Fibroblast of skin of back (primary cell): ENCODE measurements around the gene MTMR2.

ENCODE experiments used
- DNase-seq: peaks from one replicate; pipeline ENCODE4 v3.0.0-alpha.2; 2013

The MTMR2 gene

DNA sequence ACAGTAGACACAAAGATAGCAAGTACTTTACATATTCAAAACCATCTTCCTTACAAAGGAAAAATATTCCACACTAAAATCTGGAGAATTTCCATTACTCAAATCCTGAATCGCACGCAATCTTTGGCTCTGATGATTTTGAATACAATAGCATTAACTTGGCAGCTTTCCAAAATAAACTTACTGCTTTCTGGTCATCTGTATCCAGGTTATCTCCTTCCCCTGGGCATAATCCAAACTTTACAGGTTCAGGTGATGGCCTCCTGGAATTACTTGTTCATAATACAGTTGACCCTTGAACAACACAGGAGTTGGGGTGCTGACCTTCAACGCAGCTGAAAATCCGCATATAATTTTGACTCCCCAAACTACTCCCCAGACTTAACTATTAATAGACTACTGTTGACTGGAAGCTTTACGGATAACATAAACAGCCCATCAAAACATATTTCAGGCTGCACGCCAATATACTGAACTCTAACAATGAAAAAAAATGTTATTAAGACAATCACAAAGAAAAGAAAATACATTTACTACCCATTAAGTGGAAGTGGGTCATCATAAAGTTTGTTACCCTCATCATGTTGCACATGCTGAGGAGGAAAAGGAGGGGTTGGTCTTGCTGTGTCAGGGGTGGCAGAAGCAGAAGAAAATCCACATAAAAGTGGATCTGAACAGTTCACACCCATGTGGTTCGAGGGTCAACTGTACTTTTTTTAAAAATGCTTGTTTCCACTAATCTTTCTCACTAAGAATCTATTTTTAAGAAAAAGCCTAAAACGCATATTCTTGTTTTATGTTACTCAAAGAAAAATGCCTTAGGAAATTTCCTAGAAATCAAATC, 6.5 kb downstream of the MTMR2 start:
- no peak for DNase-seq

DNA sequence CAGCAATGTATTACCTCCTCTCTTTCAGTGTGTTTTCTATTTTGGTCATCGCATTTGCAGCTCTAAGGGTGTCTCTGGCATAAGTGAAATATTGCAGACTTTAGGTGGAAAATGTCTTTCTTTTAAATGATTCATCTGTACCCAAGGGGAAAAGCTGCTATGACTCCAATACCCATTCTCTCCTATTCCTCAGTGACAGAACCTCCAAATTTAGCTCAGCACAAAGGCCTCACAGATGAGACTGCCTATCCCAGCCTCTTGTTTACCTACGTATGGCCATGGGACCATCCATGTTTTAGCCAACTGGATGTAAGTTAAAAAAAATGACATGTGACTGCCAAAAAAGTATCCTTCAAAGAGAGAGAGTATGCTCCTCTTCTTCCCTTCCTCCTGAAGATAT, 7.9 kb downstream of the MTMR2 start:
- no peak for DNase-seq

DNA sequence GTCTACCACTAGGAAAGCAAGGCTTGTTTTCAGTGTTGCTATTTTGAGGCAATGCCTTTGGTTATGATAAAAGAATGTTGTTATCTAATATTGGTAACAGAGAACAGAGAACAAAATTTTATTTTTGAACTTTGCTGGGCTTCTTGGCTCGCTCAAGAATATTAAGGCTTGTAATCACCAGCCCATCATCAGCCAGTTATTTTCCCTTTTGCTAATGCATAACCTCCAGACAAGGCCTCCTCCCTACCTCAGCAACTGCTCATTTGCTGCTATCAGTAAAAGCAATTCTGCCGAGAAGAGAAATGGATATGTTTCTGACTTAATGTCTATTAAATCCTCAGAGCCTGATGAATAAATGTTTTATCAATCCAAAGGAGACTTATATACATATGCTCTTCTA, 8.9 kb downstream of the MTMR2 start:
- DNase-seq = no peak

DNA sequence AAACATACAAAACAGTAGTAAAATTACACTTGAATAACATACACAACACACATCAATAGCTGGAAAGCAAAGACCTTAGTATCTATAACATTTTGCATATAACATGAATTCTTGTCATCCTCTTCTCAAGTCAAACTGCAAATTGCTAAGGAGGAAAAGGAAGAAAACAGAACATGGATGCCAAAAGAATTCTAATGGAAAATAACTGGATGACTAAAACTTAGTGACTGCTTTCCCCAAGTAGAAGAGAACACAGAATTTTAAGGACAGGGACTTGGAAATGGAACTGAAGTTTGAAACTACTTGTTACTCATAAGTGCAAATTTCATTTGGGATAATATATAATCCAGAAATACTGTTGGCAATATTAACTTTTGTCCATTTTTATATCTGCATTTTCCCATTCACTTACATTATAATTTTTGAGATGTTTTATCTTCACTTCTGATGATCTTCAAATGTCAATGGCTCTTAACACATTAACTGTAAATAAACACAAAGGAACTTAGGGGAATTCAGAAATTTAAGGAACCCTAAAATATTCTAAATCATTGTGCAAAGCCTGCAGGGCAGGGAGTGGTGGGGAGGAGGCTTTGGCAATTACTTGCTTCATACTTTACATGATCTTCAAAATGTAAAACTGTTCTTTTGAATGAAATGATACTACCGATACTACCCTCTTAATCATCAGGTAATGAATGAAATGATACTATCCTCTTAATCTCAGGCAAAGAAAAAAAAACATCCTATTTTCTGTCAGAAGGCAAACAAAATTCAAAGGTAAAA, 9.9 kb downstream of the MTMR2 start:
- DNase-seq = no peak

DNA sequence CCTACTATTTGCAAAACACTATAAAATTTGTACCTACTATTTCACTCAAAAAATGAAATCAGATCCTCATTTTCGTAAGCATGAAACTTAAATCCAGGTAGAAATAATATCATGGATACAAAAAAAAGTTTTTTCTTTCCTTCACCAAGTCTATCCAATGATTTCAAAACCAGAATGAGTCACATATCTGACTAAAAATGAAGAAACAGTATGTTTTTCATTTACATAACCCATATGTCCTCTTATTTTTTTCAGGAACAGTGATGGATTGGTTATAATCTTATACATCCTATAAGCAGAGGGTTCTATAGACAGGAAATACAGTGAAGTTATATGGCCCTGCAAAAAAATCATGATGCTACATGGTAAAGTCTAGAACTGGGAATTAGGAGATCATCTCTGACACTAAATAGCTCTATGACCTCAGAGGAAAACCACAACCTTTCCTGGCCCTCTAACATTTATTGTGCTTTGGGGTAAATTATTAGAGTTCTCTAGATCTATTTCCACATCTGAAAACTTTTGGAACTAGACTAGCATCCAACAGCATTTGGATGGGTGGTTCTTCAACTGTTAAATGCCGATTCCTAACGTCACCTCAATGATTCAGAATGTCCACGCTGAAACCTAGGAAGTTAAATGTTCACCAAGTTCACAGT, 10.9 kb downstream of the MTMR2 start:
- peak; percentile 32 for DNase-seq

DNA sequence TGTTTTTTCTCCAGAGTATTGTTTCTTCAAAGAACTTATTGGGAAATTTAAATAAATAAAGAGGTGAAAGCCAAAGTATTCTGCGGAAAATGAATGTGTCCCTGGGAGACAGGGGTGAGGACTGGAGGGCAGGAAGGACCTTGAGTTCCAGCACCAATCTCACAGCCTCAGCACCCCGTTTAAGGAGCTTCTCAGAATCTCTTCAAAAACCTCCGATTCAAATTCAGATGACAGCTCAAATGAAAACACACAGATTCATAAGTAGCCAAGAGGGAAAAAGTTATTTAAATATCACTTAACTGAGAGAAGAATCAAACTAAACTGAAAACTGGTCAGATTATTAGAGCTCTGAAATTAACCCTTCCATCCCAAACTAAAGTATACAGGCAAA, 12.5 kb downstream of the MTMR2 start:
- DNase-seq = no peak

DNA sequence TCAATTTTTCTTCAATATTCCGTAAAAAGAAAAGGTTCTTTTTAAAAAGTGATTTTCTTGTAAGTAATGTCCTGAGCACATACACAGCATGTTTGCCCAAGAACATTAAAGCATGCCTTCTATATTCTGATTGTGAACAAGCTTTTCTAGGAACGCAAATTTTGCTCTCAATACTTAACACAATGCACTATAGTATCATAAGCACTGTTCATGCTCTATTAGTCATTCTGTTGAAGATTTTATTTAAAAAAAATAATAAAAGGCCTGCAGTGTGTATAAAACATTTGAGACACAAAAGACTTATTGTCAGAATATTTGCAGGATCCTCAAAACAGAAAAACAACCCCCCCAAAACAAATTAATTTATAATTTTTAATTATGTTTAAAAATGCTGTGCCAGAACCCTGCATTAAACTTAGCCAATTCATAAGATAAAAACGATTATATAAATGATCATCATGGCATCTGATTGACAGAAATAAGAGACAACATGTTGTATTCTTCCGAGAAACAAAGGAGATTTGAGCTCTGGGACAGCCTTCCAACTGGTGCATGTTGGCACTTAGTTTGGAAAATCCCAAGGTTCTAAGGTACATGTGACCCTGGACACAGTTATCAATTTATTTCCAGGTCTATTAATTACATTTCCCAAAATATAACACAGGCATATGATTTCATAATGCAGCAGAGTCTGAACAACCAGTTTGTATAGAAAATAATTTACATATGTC, 13.1 kb downstream of the MTMR2 start:
- DNase-seq = no peak

DNA sequence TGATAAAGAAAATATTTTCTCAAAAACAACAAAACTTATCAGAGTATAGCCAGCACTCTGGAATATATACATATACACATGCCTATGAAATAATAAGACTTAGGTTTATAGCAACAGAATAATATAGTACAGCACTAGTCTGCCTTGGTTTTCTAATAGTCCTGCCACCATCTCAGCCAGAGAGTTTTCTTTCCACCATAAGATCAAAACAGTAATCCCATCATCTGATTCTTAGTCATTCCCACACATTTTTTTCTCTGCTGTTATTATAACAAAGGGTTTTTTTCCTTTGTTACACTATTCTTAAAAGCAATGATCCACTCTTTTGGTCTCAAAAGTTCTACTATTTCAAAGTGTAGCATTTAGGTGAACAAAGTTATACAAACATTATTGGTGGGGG, 15.1 kb downstream of the MTMR2 start:
- DNase-seq = peak; percentile 48

DNA sequence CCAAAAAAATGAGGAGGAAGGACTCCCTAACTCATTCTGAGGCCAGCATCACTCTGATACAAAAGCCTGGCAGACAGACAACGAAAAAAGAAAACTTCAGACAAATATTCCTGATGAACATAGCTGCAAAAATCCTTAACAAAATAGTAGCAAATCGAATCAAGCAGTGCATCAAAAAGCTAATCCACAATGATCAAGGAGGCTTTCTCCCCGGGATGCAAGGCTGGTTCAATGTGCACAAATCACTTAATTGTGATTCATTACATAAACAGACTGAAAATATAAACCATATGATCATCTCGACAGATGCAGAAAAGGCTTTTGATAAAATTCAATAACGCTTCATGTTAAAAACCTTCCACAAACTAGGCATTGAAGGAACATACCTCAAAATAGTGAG, 16.4 kb downstream of the MTMR2 start:
- DNase-seq = peak; percentile 77

DNA sequence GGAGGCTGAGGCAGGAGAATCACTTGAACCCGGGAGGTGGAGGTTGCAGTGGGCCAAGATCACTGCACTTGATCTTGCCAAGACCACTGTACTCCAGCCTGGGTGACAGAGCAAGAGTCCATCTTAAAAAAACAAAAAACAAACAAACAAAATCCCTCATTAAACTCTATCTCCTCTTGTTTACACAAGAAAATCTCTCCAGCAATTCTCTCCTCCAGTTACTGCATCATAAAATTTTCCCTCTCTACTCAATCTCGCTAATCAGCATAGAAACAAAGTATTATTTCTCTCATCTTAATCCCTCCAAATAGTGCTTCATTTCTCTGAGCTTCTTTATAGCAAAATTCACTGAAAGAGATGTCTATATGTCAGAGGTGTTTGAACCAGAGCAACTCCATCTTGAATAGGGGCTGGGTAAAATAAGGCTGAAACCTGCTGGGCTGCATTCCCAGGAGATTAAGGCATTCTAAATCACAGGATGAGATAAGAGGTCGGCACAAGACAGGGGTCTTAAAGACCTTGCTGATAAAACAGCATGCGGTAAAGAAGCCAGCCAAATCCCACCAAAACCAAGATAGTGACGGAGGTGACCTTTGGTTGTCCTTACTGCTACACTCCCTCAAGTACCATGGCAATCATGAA, 19.8 kb downstream of the MTMR2 start:
- no peak for DNase-seq

DNA sequence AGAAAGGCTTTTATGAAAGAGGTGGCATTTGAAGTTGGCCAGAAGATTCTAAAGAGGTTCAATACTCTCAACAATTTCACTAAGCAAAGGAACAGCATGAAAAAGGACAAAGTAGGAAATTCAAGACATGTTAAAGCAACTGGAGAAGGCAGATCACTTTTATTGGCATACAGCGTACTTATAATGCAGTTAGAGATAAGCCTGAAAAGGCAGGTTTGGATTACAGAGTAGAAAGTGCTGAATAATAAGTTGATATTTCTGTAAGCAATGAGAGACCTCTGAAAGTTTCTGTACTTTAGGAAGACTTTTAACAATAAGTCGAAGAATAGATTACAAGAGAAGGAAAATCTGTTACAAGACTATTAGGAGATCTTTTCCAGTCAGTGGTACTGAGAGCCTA, 25.1 kb downstream of the MTMR2 start:
- DNase-seq = no peak

DNA sequence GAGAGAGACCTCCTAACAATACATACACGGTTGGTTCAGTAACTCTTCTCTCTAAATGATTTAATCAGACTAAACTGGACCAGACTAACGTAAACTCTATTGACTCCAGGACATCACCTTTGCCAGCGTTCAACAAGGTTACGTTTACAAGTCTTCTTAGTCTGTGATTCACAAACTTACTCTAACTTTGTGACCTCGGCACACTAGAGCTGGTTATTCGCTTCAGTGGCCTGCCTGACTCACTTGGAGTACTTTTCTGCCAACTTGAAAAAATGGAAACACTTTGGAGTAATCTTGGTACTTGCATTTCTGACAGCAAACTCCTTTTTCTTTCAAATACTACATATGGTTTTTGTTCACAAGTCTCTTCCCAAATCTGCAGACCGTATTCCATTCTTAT, 26.2 kb downstream of the MTMR2 start:
- no peak for DNase-seq

DNA sequence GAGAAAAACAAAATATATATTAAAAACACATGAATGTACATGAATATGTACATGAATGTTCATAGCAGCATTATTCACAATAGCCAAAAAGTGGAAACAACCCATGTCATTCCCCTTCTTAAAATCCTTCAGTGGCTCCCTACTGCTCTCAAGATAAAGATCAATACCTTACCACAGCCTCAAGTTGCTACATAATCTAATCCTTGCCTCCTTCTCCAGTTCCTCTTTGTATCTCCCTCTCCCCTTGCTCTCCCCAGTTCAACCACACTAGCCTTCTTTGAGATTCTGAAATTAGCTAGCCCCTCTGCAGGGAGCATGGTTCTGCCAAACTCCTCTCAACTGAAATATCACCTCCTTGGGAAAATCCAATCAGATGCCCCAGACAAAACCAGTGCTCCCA, 28.1 kb downstream of the MTMR2 start:
- DNase-seq = no peak

DNA sequence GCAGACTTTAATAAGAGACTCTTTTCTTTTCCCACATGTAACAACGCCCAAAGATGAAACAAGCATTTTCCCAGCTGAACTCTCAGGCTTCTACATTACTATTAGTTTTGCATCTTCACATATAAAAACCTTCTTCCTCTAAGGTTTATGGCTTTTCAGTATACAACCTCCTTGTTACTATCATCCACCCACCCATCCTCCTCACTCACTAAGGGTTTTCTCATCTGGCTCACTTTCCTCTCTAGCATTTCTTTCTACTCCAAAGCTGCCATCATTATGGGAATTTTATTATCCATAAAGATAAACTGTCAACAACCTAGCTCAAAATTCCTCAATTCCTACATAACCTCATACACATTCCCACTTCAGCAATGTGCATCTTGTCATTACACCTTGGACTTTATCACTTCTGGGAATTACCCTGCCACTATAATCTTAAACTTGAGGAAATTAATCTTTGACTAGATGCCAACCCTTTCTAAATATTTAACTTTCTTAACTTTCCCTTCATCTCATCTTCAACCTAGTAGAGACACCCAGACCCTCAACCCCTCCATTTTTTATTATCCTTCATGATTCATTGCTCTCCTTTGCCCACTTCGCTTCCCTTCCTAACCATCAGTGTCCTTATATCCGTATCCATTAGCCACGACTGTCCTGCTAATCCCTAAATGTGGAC, 30.9 kb downstream of the MTMR2 start:
- no peak for DNase-seq

DNA sequence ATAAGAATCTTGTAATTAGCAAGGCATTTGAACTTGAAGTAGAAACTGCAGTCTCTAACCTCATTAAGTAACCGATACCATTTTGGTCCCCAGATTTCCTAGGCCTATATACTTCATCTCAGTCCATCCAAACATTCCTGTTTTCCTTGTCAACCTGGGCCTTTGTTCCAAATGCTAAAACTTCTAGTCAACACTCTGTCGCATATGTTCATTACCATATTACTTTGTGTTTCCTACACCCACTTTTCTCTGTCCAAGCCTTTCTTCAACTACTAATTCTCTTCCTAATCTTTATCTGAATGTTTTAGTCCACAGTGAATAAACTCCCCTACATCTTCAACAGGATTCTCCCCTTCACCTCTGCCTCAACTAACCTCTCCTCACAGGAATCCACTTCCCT, 31.4 kb downstream of the MTMR2 start:
- no peak for DNase-seq

DNA sequence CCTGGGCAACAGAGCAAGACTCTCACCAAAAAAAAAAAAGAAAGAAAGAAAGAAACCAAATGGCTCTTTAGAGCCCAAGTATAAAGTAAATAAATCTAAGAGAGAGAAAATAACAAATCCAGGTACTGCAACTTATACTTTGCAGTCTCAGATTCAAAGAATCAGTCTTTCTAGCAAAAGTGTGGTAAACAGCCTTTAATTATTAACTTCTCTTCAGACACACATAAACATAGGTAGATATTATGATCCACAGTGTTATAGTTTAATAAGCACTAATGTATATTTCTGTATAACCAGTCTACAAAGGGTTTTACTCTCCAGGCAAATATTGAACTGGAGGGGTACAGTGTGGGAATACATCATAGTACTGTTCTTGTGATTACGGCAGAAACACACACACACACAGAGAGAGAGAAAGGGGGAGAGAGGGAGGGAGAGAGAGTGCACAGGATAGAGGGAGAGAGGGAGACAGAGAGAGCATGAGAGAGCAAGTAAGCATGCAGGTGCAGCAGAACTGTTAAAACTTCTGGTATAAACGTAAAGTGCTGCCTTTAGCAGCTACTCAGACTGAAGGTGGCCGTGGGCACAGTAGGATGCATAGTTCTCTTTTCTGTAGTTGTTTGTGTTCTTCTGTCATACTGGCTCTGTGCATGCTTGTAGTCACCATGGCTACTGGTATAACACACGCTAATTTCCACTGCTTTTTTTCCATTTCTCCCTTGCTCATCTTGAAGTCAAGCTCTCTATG, 32.3 kb downstream of the MTMR2 start:
- peak; percentile 39 for DNase-seq

DNA sequence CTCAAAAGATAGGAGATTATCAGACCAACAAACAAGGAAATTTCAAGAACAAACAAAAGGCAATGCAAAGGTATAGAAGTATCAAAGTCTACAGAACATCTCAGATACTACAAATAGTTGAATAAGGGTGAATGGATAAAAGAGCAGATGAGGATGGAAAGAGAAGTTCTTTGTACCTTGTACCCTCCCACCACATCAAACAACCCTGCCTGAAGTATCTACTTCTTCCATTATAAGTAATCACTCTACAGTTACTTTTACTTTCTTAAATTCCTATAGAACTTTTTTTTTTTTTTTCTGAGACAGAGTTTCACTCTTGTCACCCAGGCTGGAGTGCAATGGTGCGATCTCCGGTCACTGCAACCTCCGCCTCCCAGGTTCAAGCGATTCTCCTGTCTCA, 35.1 kb downstream of the MTMR2 start:
- DNase-seq = no peak

DNA sequence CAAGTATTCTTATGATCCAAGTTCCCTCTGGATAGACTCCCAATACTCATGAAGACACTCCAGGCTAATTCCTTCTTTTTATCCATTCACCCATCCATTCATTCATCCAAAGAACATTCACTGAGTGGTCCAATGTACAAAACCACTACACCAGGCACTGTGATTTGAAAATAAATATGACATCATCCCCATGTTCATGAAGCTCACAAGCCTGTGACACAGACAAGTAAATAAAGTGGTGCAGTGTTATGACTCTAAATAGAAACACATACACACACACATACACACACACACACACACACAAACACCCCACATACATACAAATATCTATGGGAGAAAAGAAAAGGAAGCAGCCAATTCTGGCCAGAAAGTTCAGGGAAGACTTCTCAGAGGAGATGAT, 35.5 kb downstream of the MTMR2 start:
- DNase-seq = no peak

DNA sequence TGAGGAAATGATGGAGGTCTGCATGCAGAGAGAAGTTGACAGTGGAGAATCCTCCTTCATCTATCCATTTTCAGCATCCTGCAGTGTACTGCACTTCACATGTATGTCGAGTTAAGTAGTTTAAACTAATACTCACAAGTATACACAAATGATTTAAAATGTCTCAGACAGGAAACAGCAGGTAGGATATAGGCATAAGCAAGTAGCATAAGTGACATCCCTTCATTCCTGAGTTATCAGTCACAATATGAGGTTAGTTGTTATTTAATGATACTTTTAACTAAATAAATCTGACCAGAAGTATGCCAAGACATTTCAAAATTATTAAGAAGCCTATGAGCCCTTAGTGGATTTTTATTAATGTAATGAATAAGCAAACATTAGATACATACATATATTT, 37.4 kb downstream of the MTMR2 start:
- no peak for DNase-seq

DNA sequence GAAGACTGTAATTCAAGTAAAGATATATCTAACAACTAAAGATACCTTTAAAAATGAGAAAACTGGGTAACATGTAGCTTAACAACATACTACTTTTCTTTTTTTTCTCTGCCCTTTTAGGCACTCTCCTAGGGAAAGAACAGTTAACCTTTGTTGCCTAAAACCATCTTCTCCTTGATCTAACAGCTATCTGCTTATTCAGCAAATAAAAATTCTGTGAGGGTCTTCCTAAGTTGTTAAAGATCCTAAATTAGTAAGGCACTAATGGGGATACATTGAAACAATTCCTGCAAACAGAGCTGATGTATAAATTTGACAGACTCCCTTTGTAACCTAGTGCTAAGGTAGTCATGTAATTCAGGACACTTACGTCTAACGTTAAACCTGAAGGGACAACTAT, 39.1 kb downstream of the MTMR2 start:
- DNase-seq = no peak

DNA sequence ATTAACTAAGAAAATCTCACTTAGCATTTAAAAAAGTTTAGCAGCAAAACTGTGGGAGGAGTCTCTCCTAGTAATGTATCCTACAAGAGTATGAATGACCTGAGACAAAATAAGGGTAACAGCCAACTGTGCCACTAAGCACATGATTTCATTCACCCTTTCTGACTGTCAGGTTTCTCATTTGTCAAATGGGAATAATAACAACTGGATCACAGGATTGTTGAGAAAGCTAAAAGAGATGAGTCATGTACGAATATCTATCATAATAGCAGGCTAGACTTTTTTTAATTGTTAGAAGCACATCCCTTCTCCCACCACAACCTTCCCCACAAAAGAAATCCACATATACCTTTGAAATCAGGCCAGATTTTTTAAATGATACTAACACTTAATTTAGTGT, 39.5 kb downstream of the MTMR2 start:
- DNase-seq = peak; percentile 74
